ENCODE measurements around the gene NUTM2F.
"Not testable (repeated sequence)": the region's sequence is repeated elsewhere in the genome, so short reads cannot be mapped to it uniquely, and the experiment has no call there.

GRCh38 chr9:94338723-94339122, 10.3 kb upstream of the NUTM2F start:
- TF ChIP-seq CTCF, POLR2A (IDR thresholded peaks at IDR 0.05): not testable (repeated sequence)
